T-cell (primary cell): ENCODE results near the gene RAPGEF4. TPM values are rescaled to one million over a fixed set of nuclear protein-coding genes. Genes with fewer than 3 reads are reported as not detected.

Experiments used
- ATAC-seq, 4 experiments: fragments of 200-7000 bp in 3 of 4; fragments of 150-1000 bp in 1 of 4; cut with Tn5 transposase; replicated peaks in 1 of 4; 1 replicate in 3 of 4; 2 replicates in 1 of 4; pipeline ENCODE4 v1.10.0; 2021; ENCODE audit warnings: moderate library complexity in 3 of 4, mild to moderate bottlenecking in 2 of 4, moderate number of reproducible peaks in 1 of 4
- CTCF ChIA-PET, 2 donors: fragments of 300-600 bp; sonication (Branson Sonifier 250); formaldehyde crosslinking; loops; one replicate each; lab custom pipeline; 2022; ENCODE audit warnings: antibody characterized with exemption in 2 of 2; lab: Charles Lee
- POLR2A ChIA-PET, 2 donors: fragments of 300-600 bp; sonication (Branson Sonifier 250); formaldehyde crosslinking; loops; one replicate each; lab custom pipeline; 2022; ENCODE audit warnings: antibody characterized with exemption in 2 of 2; lab: Charles Lee
- DNase-seq, 35 experiments: peaks; one replicate each; pipeline versions ENCODE4 v3.0.0 to v3.0.0-alpha.2; 2013 to 2023
- H3K27ac ChIP-seq: one replicate; pipeline ENCODE4 v1.5.1; 2013; ENCODE audit warnings: low read length
- H3K27me3 ChIP-seq, 2 experiments: replicated peaks in 1 of 2; 1 replicate in 1 of 2; 2 replicates in 1 of 2; pipeline versions ENCODE4 v1.6.1 to v1.7.0; 2013; ENCODE audit warnings: low read length in 1 of 2, mixed read lengths in 1 of 2; ENCODE audit not compliant: control insufficient read depth in 2 of 2, insufficient read depth in 2 of 2; ENCODE audit errors: extremely low read depth in 1 of 2
- H3K36me3 ChIP-seq, 2 donors: 1 replicate in 1 of 2; 2 replicates in 1 of 2; pipeline versions ENCODE4 v1.6.1 to v1.7.0; 2013; ENCODE audit warnings: low read length in 1 of 2; ENCODE audit not compliant: control insufficient read depth in 2 of 2, insufficient read depth in 1 of 2; ENCODE audit errors: extremely low read depth in 1 of 2
- H3K4me1 ChIP-seq, 2 experiments: 1 replicate in 1 of 2; 2 replicates in 1 of 2; pipeline versions ENCODE4 v1.6.1 to v1.7.0; 2013; ENCODE audit warnings: low read length in 2 of 2, mixed read lengths in 1 of 2; ENCODE audit not compliant: insufficient read depth in 2 of 2, control insufficient read depth in 1 of 2; ENCODE audit errors: extremely low read depth in 1 of 2
- H3K4me3 ChIP-seq, 2 donors: 1 replicate in 1 of 2; 2 replicates in 1 of 2; pipeline versions ENCODE4 v1.5.1 to v1.7.0; 2013; ENCODE audit warnings: mild to moderate bottlenecking in 2 of 2, low read length in 1 of 2, moderate library complexity in 1 of 2; ENCODE audit not compliant: control insufficient read depth in 1 of 2; ENCODE audit errors: extremely low read depth in 1 of 2
- H3K9me3 ChIP-seq: 2 replicates; pipeline ENCODE4 v1.7.0; 2013
- H3K27ac Mint-ChIP-seq, 2 donors: one replicate each; pipeline ENCODE4 v1.8.0; 2020 to 2021; ENCODE audit warnings: mild to moderate bottlenecking in 2 of 2, mixed read lengths in 2 of 2
- H3K27me3 Mint-ChIP-seq, 2 donors: one replicate each; pipeline ENCODE4 v1.8.0; 2021 to 2022; ENCODE audit warnings: mixed read lengths in 2 of 2
- H3K36me3 Mint-ChIP-seq: one replicate; pipeline ENCODE4 v1.8.0; 2021; ENCODE audit warnings: mixed read lengths
- H3K4me1 Mint-ChIP-seq, 3 donors: one replicate each; pipeline ENCODE4 v1.8.0; 2020 to 2022; ENCODE audit warnings: mixed read lengths in 3 of 3, mild to moderate bottlenecking in 1 of 3
- H3K4me3 Mint-ChIP-seq, 3 donors: one replicate each; pipeline ENCODE4 v1.8.0; 2020 to 2022; ENCODE audit warnings: mild to moderate bottlenecking in 3 of 3, mixed read lengths in 3 of 3, moderate library complexity in 3 of 3
- H3K9me3 Mint-ChIP-seq, 3 donors: one replicate each; pipeline ENCODE4 v1.8.0; 2020 to 2022; ENCODE audit warnings: mixed read lengths in 3 of 3
- WGBS: methylation state at CpG from one replicate; pipeline ENCODE4 v1.1.5; 2013; ENCODE audit warnings: missing lambda C conversion rate; ENCODE audit not compliant: insufficient coverage; 5-methylcytosine and 5-hydroxymethylcytosine counted together
- total RNA-seq, 35 experiments: library from RNA in 6 of 35; stranded (reverse) in 6 of 35; fragments of 120-200 nt in 1 of 35; gene quantifications; one replicate each; pipeline versions ENCODE4 v1.2.1 to v1.2.4 and lab custom pipeline; 2013 to 2026

Gene RAPGEF4
- total RNA-seq, 5 donors from 2014 or later (not counting 1 experiment from before 2014, with no cell fraction given), result 0.18 to 2.5 (median 0.38) TPM

GRCh38 chr2:173053043-173053699 lies 317.5 kb downstream of the RAPGEF4 start:
- Histone ChIP-seq H3K27ac (no peak overlapping the region), H3K4me3 (no peak overlapping the region), H3K27me3 (no peaks in the 10 kb centered on the region), H3K36me3 (no peaks in the 10 kb centered on the region), H3K4me1 (no peaks in the 10 kb centered on the region), H3K9me3 (no peaks in the 10 kb centered on the region)
- CTCF ChIA-PET, result no interaction called here
- POLR2A ChIA-PET, result no interaction called here
- Mint-ChIP-seq H3K27me3 (peaks cover 0 to 2% of the 10 kb centered on the region in 2 donors), H3K4me3 (no peak overlapping the region), H3K9me3 (no peaks in the 10 kb centered on the region), H3K36me3 (no peaks in the 10 kb centered on the region), H3K27ac (no peak overlapping the region), H3K4me1 (no peaks in the 10 kb centered on the region)
- no peak for DNase-seq
- no peak for ATAC-seq
- no CpG with 5 or more reads among the region's 3 CpGs for WGBS

GRCh38 chr2:173054466-173054865 lies 318.8 kb downstream of the RAPGEF4 start:
- ChIA-PET CTCF (no interaction called here), POLR2A (no interaction called here)
- Histone ChIP-seq H3K36me3 (no peaks in the 10 kb centered on the region), H3K4me1 (no peaks in the 10 kb centered on the region), H3K9me3 (no peaks in the 10 kb centered on the region), H3K4me3 (no peak overlapping the region), H3K27me3 (peaks cover 0 to 2% of the 10 kb centered on the region in 2 experiments), H3K27ac (no peak overlapping the region)
- Mint-ChIP-seq H3K36me3 (no peaks in the 10 kb centered on the region), H3K4me1 (no peaks in the 10 kb centered on the region), H3K27me3 (peaks cover under 1 to 2% of the 10 kb centered on the region in 2 donors), H3K4me3 (no peak overlapping the region), H3K27ac (no peak overlapping the region), H3K9me3 (no peaks in the 10 kb centered on the region)
- WGBS, result no CpG with 5 or more reads among the region's 3 CpGs
- no peak for ATAC-seq
- no peak for DNase-seq

GRCh38 chr2:173056705-173057364 lies 321.2 kb downstream of the RAPGEF4 start:
- DNase-seq, result no peak
- Histone ChIP-seq H3K9me3 (no peaks in the 10 kb centered on the region), H3K4me1 (no peaks in the 10 kb centered on the region), H3K27ac (no peak overlapping the region), H3K36me3 (no peaks in the 10 kb centered on the region), H3K27me3 (peaks cover 0 to 2% of the 10 kb centered on the region in 2 experiments), H3K4me3 (no peak overlapping the region)
- Mint-ChIP-seq H3K4me3 (no peak overlapping the region), H3K4me1 (no peaks in the 10 kb centered on the region), H3K36me3 (no peaks in the 10 kb centered on the region), H3K9me3 (no peaks in the 10 kb centered on the region), H3K27me3 (peaks cover 2 to 6% of the 10 kb centered on the region in 2 donors), H3K27ac (no peak overlapping the region)
- WGBS, result 84% methylated on average over 3 of the region's 4 CpGs
- ATAC-seq, result no peak
- ChIA-PET POLR2A (no interaction called here), CTCF (no interaction called here)

GRCh38 chr2:173058097-173058496 lies 322.5 kb downstream of the RAPGEF4 start:
- H3K4me3 ChIP-seq, result no peak overlapping the region
- no peaks in the 10 kb centered on the region for H3K36me3 ChIP-seq
- ChIA-PET CTCF (no interaction called here), POLR2A (no interaction called here)
- no peaks in the 10 kb centered on the region for H3K36me3 Mint-ChIP-seq
- peaks cover 3 to 6% of the 10 kb centered on the region in 2 donors for H3K27me3 Mint-ChIP-seq
- DNase-seq (no peak), ATAC-seq (no peak)
- no peaks in the 10 kb centered on the region for H3K9me3 Mint-ChIP-seq
- no peak overlapping the region for H3K27ac ChIP-seq
- H3K4me1 ChIP-seq, result no peaks in the 10 kb centered on the region
- no peaks in the 10 kb centered on the region for H3K4me1 Mint-ChIP-seq
- no peak overlapping the region for H3K4me3 Mint-ChIP-seq
- H3K9me3 ChIP-seq, result no peaks in the 10 kb centered on the region
- H3K27ac Mint-ChIP-seq, result no peak overlapping the region
- peaks cover 0 to 2% of the 10 kb centered on the region in 2 experiments for H3K27me3 ChIP-seq

- ATAC-seq, result no peak
- 67% methylated on average over 1 of the region's 2 CpGs for WGBS
- H3K4me1 Mint-ChIP-seq, result no peaks in the 10 kb centered on the region
- no peaks in the 10 kb centered on the region for H3K36me3 Mint-ChIP-seq
- H3K27ac Mint-ChIP-seq, result no peak overlapping the region
- Histone ChIP-seq H3K4me1 (no peaks in the 10 kb centered on the region), H3K4me3 (no peak overlapping the region), H3K36me3 (no peaks in the 10 kb centered on the region), H3K27me3 (peaks cover 0 to 5% of the 10 kb centered on the region in 2 experiments), H3K27ac (no peak overlapping the region), H3K9me3 (no peaks in the 10 kb centered on the region)
- no peak for DNase-seq
- ChIA-PET POLR2A (no interaction called here), CTCF (interaction anchor here in 1 of 2 donors (0.5 kb wide), 1 partner anchor 24 kb away, joined by 3 read pairs; no protein-coding TSS in a partner anchor)
- no peak overlapping the region for H3K4me3 Mint-ChIP-seq
- peaks cover 3 to 6% of the 10 kb centered on the region in 2 donors for H3K27me3 Mint-ChIP-seq
- H3K9me3 Mint-ChIP-seq, result no peaks in the 10 kb centered on the region
These were observed 323.0 kb downstream of the RAPGEF4 start for GRCh38 chr2:173058673-173059072.

GRCh38 chr2:173059292-173059691 lies 323.6 kb downstream of the RAPGEF4 start:
- Histone ChIP-seq H3K4me1 (no peaks in the 10 kb centered on the region), H3K27me3 (peaks cover 0 to 6% of the 10 kb centered on the region in 2 experiments), H3K9me3 (no peaks in the 10 kb centered on the region), H3K36me3 (no peaks in the 10 kb centered on the region), H3K27ac (no peak overlapping the region), H3K4me3 (no peak overlapping the region)
- POLR2A ChIA-PET, result no interaction called here
- Mint-ChIP-seq H3K36me3 (no peaks in the 10 kb centered on the region), H3K27me3 (peaks cover 6 to 9% of the 10 kb centered on the region in 2 donors), H3K4me1 (no peaks in the 10 kb centered on the region), H3K27ac (no peak overlapping the region), H3K9me3 (no peaks in the 10 kb centered on the region), H3K4me3 (no peak overlapping the region)
- ATAC-seq, result no peak
- no peak for DNase-seq
- CTCF ChIA-PET, result interaction anchor here in 1 of 2 donors (0.5 kb wide), 1 partner anchor 24 kb away, joined by 3 read pairs; no protein-coding TSS in a partner anchor
- no CpG with 5 or more reads among the region's 3 CpGs for WGBS
